T-helper 2 cell treated with Interferon-gamma antibody and Interleukin-4, amounts not matched to agents 100 ng/mL and 5 ng/mL, for 36 hours (primary cell): ENCODE data around the gene FSCN2. TPM values are rescaled to one million over a fixed set of nuclear protein-coding genes. Genes with fewer than 3 reads are reported as not detected.
"Not testable (repeated sequence)": the region's sequence is repeated elsewhere in the genome, so short reads cannot be mapped to it uniquely, and the experiment has no call there.

Source experiments
- intact Hi-C: fragments of 100-400 bp; cut with micrococcal nuclease; formaldehyde crosslinking; loops from one replicate; pipeline ENCODE4 v1.15.1; 2023
- total RNA-seq: library from RNA; stranded (reverse); gene quantifications from 2 replicates; pipeline ENCODE4 v1.2.3, GENCODE V29; 2022

Gene FSCN2
- total RNA-seq, 1 donor from 2014 or later = 0.93 TPM

- intact Hi-C loops = no loop called here
Measured at GRCh38 chr17:81524039-81524864, 3.9 kb upstream of the FSCN2 start.

GRCh38 chr17:81524865-81525159 is 3.4 kb upstream of the FSCN2 start:
- intact Hi-C loops = no loop called here

GRCh38 chr17:81526662-81527571 is 1.3 kb upstream of the FSCN2 start:
- intact Hi-C loops = no loop called here

DNA sequence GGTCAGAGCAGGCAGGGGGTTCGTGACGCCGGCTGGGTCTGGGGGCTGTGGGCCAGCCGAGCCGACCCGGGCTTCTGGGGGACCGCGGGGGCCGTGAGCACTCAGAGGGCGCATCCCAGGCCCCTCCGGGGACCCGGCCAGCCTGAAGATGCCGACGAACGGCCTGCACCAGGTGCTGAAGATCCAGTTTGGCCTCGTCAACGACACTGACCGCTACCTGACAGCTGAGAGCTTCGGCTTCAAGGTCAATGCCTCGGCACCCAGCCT is 140 bp downstream of the FSCN2 start:
- intact Hi-C loops = no loop called here

GRCh38 chr17:81528651-81529436 is 667 bp downstream of the FSCN2 start:
- intact Hi-C loops = no loop called here

- intact Hi-C loops = no loop called here
Measured at GRCh38 chr17:81529437-81529803, 1.2 kb downstream of the FSCN2 start.

DNA sequence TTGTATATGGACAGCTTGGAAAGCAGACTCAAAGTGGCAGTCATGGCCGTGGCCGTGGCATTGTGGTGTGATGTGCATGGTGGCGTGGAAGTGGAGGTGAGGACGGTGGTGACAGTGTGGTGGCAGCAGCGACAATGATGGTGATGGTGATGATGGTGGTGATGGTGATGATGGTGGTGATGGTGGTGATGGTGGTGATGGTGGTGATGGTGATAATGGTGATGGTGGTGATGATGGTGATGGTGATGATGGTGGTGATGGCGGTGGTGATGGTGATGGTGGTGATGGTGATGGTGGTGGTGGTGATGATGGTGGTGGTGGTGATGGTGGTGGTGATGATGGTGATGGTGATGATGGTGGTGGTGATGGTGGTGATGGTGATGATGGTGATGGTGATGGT is 2.8 kb downstream of the FSCN2 start:
- intact Hi-C loops = not testable (repeated sequence)

DNA sequence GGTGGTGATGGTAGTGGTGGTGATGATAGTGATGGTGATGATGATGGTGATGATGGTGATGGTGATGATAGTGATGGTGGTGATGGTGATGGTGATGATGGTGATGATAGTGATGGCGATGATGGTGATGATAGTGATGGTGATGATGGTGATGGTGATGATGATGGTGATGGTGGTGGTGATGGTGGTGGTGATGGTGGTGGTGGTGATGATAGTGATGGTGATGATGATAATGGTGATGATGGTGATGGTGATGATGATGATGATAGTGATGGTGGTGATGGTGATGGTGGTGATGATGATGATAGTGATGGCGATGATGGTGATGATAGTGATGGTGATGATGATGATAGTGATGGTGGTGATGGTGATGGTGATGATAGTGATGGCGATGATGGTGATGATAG is 3.8 kb downstream of the FSCN2 start:
- intact Hi-C loops = not testable (repeated sequence)

DNA sequence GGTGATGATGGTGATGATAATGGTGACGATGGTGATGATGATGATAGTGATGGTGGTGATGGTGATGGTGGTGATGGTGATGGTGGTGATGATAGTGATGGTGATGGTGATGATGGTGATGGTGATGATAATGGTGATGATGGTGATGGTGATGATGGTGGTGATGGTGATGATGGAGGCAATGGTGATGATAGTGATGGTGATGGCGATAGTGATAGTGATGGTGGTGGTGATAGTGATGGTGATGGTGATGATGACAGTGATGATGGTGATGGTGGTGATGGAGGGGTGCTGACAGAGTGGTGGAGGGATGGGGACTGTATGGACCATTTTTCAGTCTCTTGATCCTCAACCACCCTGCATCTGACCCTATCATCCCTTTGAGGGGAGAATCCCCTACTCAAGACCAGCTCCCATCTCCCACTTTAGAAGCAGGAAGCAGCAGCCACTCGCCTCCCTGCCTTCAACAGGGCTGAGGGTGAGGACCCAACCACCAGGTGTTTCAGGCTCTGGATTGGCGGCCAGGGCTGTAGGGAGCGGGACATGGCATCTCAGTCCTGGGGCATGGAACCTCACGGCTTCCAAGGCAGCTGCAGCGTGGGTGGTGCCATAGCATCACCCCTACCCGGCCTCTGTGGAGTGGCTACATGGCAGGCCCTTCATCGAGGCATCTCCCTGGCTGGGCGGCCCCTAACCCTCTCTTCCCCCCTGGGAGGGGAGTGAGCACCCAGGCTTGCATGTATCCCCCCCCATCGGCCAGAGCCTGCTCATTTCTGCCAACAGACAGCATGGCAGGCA is 4.5 kb downstream of the FSCN2 start:
- intact Hi-C loops = no loop called here

DNA sequence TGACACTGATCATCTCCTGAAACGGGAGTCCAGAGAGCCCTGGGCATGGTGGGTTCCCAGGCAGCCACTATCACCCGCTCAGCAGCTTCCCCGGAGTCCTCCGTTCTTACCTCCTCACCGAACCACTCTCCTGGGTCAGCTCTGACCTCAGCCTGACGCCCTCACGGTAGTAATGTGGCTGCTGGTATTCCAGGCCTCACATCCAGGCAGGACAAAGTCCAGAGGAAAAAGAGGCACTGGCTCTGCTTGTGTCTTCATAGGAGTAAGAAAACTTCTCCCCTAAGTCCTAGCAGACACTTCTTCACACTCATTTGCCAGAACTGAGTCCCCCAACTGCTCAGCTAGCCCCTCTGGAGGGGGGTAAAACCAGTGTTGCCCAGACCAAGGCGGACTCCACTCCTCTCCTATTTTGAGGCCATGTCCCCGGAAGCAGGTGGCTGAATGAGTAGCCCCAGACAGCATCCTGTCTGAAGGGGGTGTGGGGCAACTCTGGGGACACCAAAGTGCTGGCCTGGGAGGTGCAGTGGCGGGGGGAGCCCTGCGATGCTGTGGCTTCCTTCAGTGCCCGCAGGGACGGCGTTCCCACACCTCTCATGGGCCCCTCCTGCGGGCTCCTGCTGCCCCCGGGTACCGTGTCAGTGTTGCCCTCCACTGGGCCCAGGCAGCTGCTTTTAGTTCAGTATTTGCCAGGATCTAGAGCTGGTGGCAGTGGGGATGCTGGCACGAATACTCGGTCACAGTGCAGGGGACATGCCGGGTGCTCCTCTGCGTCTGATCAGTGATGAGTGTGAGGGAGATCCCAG is 5.4 kb downstream of the FSCN2 start:
- intact Hi-C loops = no loop called here

GRCh38 chr17:81534157-81535006 is 6.2 kb downstream of the FSCN2 start:
- intact Hi-C loops = no loop called here

DNA sequence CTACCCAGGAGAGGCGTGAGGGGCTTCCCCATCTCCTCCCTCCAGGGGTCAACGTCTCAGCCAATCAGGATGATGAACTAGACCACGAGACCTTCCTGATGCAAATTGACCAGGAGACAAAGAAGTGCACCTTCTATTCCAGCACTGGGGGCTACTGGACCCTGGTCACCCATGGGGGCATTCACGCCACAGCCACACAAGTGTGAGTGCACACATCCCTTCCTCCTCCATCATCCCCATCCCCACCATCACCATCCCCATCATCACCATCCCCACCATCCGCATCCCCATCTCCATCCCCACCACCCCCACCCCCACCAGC is 6.8 kb downstream of the FSCN2 start:
- intact Hi-C loops = no loop called here

- intact Hi-C loops = no loop called here
Measured at GRCh38 chr17:81535480-81536298, 7.5 kb downstream of the FSCN2 start.

GRCh38 chr17:81536299-81537290 is 8.4 kb downstream of the FSCN2 start:
- intact Hi-C loops = no loop called here

- intact Hi-C loops = no loop called here
Measured at GRCh38 chr17:81537343-81537855, 9.2 kb downstream of the FSCN2 start.

DNA sequence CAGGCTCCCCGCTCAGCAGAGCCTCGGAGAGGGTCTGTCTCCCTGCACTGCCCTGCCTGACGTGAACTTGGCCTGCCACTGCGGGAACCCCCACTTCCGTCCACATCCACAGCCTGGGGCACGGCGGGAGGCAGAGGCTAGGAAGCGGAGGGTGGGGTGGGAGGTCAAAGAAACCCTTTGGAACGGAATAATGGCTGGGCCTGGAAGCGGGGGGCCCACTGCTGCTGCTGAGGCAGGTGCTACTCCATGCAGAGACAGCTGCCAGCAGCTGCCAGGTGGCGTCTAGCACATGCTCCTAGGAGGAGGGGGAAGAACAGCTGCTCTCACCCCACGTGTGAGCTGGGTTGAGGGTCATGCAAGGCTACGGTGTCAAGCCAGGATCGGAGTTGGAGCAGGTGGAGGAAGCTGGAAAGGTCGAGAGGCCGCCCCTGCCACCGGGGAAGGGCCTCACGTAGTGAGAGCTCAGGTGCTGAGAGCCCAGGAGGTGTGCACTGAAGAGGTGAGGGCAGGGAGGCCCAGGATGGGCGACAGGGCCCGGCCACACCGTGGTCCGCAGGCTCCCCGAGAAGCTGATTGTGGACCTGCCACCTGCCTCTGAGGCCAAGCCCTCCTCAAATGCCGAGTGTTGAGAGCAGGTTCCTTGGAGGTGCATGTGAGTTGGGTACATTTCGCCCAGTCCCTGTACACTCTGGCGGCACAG is 9.8 kb downstream of the FSCN2 start:
- intact Hi-C loops = no loop called here
